Measurements from ENCODE around the gene VWA5B1. TPM values are rescaled to one million over a fixed set of nuclear protein-coding genes. Genes with fewer than 3 reads are reported as not detected.

The VWA5B1 gene
- total and polyA plus RNA-seq, 2 experiments from 2014 or later, result 0.16 to 1.0 TPM

GRCh38 chr1:20365421-20366055, 74.9 kb downstream of the VWA5B1 start:
- H3K36me3 Mint-ChIP-seq (ENCODE audit: low read depth), result no peaks in the 10 kb centered on the region; the same call in 2 of the 3 replicates
- ATAC-seq (no peak), DNase-seq (ENCODE audit: low spot score) (no peak)
- no peaks in the 10 kb centered on the region for H3K36me3 ChIP-seq (ENCODE audit: insufficient read depth)
- H3K9me2 ChIP-seq (ENCODE audit: insufficient read depth), result no peaks in the 10 kb centered on the region
- H3K27ac ChIP-seq (ENCODE audit: low read depth), result no peak overlapping the region
- H3F3A ChIP-seq (replicated peaks; ENCODE audit: low read depth), result no peaks in the 10 kb centered on the region
- H4K20me1 ChIP-seq (replicated peaks; ENCODE audit: insufficient read depth), result no peaks in the 10 kb centered on the region
- no peaks in the 10 kb centered on the region for H3K9me3 Mint-ChIP-seq
- TF ChIP-seq STAT1 (IDR thresholded peaks at IDR 0.05; ENCODE audit: unreplicated experiment), result no peak
- TF ChIP-seq ETS1 (IDR thresholded peaks at IDR 0.05), result no peak
- TF ChIP-seq CREB1 (CRISPR knock-in tag; IDR thresholded peaks at IDR 0.05; ENCODE audit: low read depth), result no peak
- TF ChIP-seq ZNF114 (CRISPR knock-in tag; IDR thresholded peaks at IDR 0.05), result no peak
- TF ChIP-seq POLR2AphosphoS5 (IDR thresholded peaks at IDR 0.05; ENCODE audit: low read depth), result no peak
- TF ChIP-seq ZNF331 (CRISPR knock-in tag; IDR thresholded peaks at IDR 0.05; ENCODE audit: low read depth), result no peak
- TF ChIP-seq ZNF462 (CRISPR knock-in tag; IDR thresholded peaks at IDR 0.05), result no peak
- no peak for TF ChIP-seq NANOG (IDR thresholded peaks at IDR 0.05; ENCODE audit: borderline replicate concordance)
- TF ChIP-seq JUNB (IDR thresholded peaks at IDR 0.05; ENCODE audit: unreplicated experiment), result no peak
- no peak for TF ChIP-seq EZH2phosphoT487 (IDR thresholded peaks at IDR 0.05; ENCODE audit: unreplicated experiment)
- no peak for TF ChIP-seq EZH2 (IDR thresholded peaks at IDR 0.05; ENCODE audit: low read depth, unreplicated experiment)
- no peak for TF ChIP-seq CTCF (conservative IDR thresholded peaks at IDR 0.05; ENCODE audit: low read depth in 2 of 2)
- H3K27me3 Mint-ChIP-seq (ENCODE audit: insufficient read depth, low read depth, poor library complexity), result peaks cover 54% of the 10 kb centered on the region
- H3K4me3 ChIP-seq, result peak overlapping the region; percentile 68
- H3K27ac Mint-ChIP-seq, result no peak overlapping the region
- no peaks in the 10 kb centered on the region for H3K4me1 ChIP-seq (ENCODE audit: insufficient read depth)
- H3K4me3 Mint-ChIP-seq, result peak overlapping the region; percentile 72
- peak overlapping the region; percentile 94 for H3K4me2 ChIP-seq
- H3K27me3 ChIP-seq (ENCODE audit: insufficient read depth), result peaks cover 82% of the 10 kb centered on the region
- no peaks in the 10 kb centered on the region for H3K79me2 ChIP-seq (replicated peaks; ENCODE audit: insufficient read depth)
- H3K4me1 Mint-ChIP-seq, result peaks cover 15% of the 10 kb centered on the region
- peak overlapping the region; percentile 99 for H2AFZ ChIP-seq

Data from GM23338 (cell line).